Glomerular endothelial cell (primary cell): ENCODE data around the gene PIF1. TPM values are rescaled to one million over a fixed set of nuclear protein-coding genes. Genes with fewer than 3 reads are reported as not detected.
"Not testable (repeated sequence)": the region's sequence is repeated elsewhere in the genome, so short reads cannot be mapped to it uniquely, and the experiment has no call there.

Experiments
- DNase-seq: peaks from one replicate; pipeline ENCODE4 v3.0.0-alpha.2; 2011; ENCODE audit warnings: low read depth, low spot score; ENCODE audit errors: extremely low read depth
- total RNA-seq: library from RNA; depleted of rRNA; stranded (reverse); fragments of >200 nt; gene quantifications from 2 replicates; pipeline ENCODE4 v1.2.3, GENCODE V29; 2015

Gene PIF1
- total RNA-seq, 1 donor from 2014 or later: 7.5 TPM

- DNase-seq: no peak
Measured at GRCh38 chr15:64813075-64813474, 12.4 kb downstream of the PIF1 start.

- DNase-seq: no peak
Measured at GRCh38 chr15:64810497-64811326, 14.7 kb downstream of the PIF1 start.

GRCh38 chr15:64809649-64810496 lies 15.6 kb downstream of the PIF1 start:
- no peak for DNase-seq

GRCh38 chr15:64808785-64809453 lies 16.5 kb downstream of the PIF1 start:
- DNase-seq: no peak

GRCh38 chr15:64807751-64808222 lies 17.7 kb downstream of the PIF1 start:
- DNase-seq: no peak

GRCh38 chr15:64807051-64807749 lies 18.2 kb downstream of the PIF1 start:
- no peak for DNase-seq

GRCh38 chr15:64806509-64806908 lies 18.9 kb downstream of the PIF1 start:
- DNase-seq: no peak

- no peak for DNase-seq
Measured at GRCh38 chr15:64804619-64805018, 20.8 kb downstream of the PIF1 start.

- DNase-seq: no peak
Measured at GRCh38 chr15:64803526-64803925, 21.9 kb downstream of the PIF1 start.

GRCh38 chr15:64800476-64800875 lies 25.0 kb downstream of the PIF1 start:
- no peak for DNase-seq

- not testable (repeated sequence) for DNase-seq
Measured at GRCh38 chr15:64798905-64799304, 26.5 kb downstream of the PIF1 start.

- DNase-seq: not testable (repeated sequence)
Measured at GRCh38 chr15:64795921-64796320, 29.5 kb downstream of the PIF1 start.

GRCh38 chr15:64795299-64795698 lies 30.1 kb downstream of the PIF1 start:
- DNase-seq: not testable (repeated sequence)

GRCh38 chr15:64792282-64792681 lies 33.2 kb downstream of the PIF1 start:
- DNase-seq: no peak

GRCh38 chr15:64791401-64791800 lies 34.0 kb downstream of the PIF1 start:
- DNase-seq: no peak

- no peak for DNase-seq
Measured at GRCh38 chr15:64783796-64784195, 41.7 kb downstream of the PIF1 start.

GRCh38 chr15:64782751-64783150 lies 42.7 kb downstream of the PIF1 start:
- DNase-seq: no peak

- no peak for DNase-seq
Measured at GRCh38 chr15:64781299-64781698, 44.1 kb downstream of the PIF1 start.

- DNase-seq: no peak
Measured at GRCh38 chr15:64780600-64781156, 44.8 kb downstream of the PIF1 start.

- no peak for DNase-seq
Measured at GRCh38 chr15:64779630-64780029, 45.8 kb downstream of the PIF1 start.
